ENCODE results near the gene MCRIP1. TPM values are rescaled to one million over a fixed set of nuclear protein-coding genes. Genes with fewer than 3 reads are reported as not detected.

The MCRIP1 gene
- total and polyA plus RNA-seq, 2 of the 13 experiments (the other 11 are each of a cell fraction or from before 2014, with no cell fraction given), result 79.7 to 84.9 TPM

GRCh38 chr17:81804559-81805399 is 28.3 kb downstream of the MCRIP1 start (continued):
- TF ChIP-seq MED13 (CRISPR knock-in tag; IDR thresholded peaks at IDR 0.05) (no peak), SP5 (CRISPR knock-in tag; IDR thresholded peaks at IDR 0.05; ENCODE audit: borderline replicate concordance, low read depth) (peak; percentile 51; the same call in 1 of the 2 replicates), PCBP2 (optimal IDR thresholded peaks at IDR 0.05; ENCODE audit: low read depth, low read length, poor library complexity, severe bottlenecking) (no peak), BCLAF1 (IDR thresholded peaks at IDR 0.05) (no peak), ARID5B (CRISPR knock-in tag; IDR thresholded peaks at IDR 0.05) (no peak), PAF1 (CRISPR knock-in tag; IDR thresholded peaks at IDR 0.05) (no peak), HMG20B (CRISPR knock-in tag; conservative IDR thresholded peaks at IDR 0.05) (no peak), ZFX (CRISPR knock-in tag; IDR thresholded peaks at IDR 0.05; ENCODE audit: low read depth) (no peak), E2F1 (CRISPR knock-in tag; IDR thresholded peaks at IDR 0.05) (no peak), MXD1 (CRISPR knock-in tag; IDR thresholded peaks at IDR 0.05) (no peak), ARNT (IDR thresholded peaks at IDR 0.05) (no peak), CBX2 (IDR thresholded peaks at IDR 0.05; ENCODE audit: low read depth, low read length) (no peak), CBX2 (CRISPR knock-in tag; IDR thresholded peaks at IDR 0.05; ENCODE audit: low read depth) (no peak), HMGA1 (CRISPR knock-in tag; conservative IDR thresholded peaks at IDR 0.05) (no peak), ZNF687 (CRISPR knock-in tag; IDR thresholded peaks at IDR 0.05) (peak; percentile 60), HOXD1 (CRISPR knock-in tag; IDR thresholded peaks at IDR 0.05) (no peak), BORCS8-MEF2B (CRISPR knock-in tag; IDR thresholded peaks at IDR 0.05) (peak; percentile 39; the same call in 1 of the 2 replicates)
